HG03342 (cell line): ENCODE data around the gene RAPGEF6.
A peak's percentile ranks its signal among the peaks of the same experiment; 100 is the strongest.
"Not testable (repeated sequence)": the region's sequence is repeated elsewhere in the genome, so short reads cannot be mapped to it uniquely, and the experiment has no call there.

Experiments
- ATAC-seq: cut with Tn5 transposase; IDR thresholded peaks from one replicate; pipeline ENCODE4 v1.9.1; 2021; ENCODE audit warnings: mild to moderate bottlenecking, moderate library complexity; ENCODE audit not compliant: unreplicated experiment

RAPGEF6 gene

DNA sequence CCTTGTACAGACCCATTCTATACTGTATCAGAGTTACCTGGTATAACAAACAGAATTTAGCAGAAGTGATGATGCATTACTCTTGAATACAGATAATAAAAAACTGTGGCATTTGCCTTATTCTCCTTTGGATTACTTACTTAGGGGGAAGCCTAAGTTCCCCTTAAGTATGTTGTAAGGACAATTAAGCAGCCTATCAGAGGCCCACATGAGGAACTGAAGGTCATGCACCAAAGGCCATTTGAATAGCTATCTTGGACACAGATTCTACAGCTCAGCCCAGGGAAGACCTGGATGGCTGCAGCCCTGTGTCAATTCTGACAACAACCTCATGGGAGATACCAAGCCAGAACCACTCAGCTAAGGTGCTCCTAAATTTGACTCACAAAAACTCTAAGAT lies 125.2 kb downstream of the RAPGEF6 start:
- no peak for ATAC-seq

DNA sequence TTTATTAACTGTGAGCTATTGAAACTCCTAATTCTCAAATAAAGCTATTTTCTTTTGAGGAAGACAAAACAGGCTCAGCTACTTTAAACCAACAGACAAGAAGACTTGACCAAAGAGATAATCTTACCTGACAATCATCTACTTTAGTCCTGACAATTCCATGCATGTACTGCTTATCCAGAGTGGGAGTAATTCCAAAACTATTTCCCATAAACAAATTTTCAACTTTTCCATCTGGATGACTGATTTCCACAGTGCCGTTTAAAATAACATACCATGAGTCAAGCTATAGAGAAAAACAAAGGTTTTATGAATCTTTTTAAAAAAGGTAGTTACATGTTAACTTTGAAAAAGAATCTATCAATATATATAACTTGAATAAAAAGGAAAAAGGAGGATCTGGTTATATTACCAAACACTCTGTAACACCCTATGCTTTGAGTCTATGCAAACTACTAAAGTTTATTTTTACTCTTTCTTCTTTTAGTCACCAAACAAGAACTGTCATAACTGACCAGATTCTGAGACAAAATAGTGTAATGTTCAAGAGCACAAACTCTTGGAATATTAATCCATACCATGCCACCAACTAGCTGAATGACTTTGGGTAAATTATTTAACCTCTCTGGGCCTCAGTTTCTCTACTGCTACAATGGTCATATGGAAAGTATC lies 129.7 kb downstream of the RAPGEF6 start:
- no peak for ATAC-seq

DNA sequence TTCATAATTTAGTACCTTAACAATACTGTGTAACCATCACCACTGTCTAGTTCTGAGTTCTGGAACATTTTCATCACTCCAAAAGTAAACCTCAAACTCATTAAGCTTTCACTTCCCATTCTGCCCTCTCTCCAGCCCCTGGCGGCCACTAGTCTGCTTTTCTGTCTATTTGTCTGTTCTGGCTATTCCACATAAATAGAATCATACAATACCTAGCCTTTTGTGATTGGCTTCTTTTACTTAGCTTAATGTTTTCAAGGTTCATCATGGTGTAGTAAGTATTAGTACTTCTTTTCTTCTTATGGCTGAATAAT lies 138.7 kb downstream of the RAPGEF6 start:
- ATAC-seq: peak; percentile 95

DNA sequence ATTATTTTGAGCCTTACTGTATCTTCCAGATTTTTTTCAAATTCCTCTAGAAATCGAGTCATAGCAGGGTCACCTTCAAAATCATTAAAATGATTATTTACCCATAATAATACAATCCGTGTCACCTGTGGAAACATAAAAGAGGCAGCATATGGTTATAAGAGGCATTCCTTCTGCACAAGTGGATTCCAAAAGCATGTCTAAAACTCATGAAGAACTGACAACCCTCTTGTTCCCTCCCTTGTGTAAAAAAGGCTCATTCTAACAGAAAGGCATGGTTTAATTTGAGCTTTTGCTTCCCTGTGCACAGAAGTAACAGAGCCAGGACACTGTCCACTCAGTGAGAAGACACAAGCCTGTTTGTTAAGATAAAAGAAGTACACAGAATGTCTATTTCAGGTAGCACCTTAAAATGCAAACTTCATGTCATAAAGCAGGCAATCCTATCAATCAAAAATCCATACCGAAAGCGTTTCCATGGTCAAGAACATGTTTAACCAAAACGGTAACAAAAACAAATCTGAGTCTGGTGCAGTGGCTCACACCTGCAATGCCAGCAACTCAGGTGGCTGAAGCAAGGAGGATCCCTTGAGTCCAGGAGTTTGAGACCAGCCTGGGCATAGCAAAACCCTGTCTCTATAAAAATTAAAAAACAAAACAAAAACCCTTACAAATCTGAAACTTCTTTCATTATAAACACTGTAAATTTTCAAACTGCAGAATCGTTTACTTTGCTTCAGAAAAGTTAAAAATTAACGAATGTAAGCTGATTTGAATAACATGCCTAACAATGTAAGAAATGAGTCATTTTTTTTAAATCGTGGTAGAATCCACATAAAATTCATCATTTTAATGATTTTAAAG lies 139.3 kb downstream of the RAPGEF6 start:
- peak; percentile 36 for ATAC-seq

DNA sequence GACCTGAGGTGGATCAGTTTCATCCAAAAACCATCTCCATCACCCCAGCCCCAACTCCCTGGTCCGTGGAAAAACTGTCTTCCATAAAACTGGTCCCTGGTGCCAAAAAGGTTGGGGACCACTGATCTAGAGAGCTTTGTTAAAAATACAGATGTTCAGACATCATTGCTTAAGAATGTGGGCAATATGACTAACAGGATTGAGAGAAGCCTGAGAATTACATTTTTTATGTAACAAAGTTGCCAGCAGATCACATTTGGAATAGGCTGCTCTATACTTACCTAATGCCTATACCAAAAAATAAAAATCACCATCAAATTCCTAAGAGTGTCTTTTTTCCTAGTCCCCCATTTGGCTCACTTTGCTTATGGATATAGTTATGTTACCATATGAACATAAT lies 143.3 kb downstream of the RAPGEF6 start:
- no peak for ATAC-seq

DNA sequence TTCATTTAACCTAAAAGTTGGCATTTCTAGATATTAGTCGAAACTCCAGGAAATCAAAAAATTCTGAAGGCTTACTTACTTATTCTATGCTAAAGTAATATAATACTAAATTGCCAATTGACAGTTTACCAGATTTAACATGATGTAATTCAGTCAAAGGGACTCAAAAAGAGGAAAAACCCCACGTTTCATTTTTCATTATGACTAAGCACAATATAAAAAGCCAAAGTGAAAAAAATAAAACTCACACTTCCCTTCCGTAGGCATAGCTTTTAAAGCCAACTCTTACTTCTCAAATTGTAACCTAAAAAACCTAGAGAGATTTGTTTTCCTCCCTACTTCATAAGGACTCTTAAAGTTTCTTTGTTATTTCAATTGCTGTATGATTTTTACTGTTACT lies 146.6 kb downstream of the RAPGEF6 start:
- peak; percentile 84 for ATAC-seq

DNA sequence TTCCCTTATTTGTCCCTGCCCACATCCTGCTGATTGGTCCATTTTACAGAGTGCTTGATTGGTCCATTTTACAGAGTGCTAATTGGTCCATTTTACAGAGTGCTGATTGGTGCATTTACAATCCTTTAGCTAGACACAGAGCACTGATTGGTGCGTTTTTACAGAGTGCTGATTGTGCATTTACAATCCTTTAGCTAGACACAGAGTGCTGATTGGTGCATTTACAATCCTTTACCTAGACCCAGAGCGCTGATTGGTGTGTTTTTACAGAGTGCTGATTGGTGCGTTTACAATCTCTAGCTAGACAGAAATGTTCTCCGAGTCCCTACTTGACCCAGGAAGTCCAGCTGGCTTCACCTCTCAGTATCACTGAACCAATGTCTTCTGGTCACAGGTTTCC lies 147.7 kb downstream of the RAPGEF6 start:
- not testable (repeated sequence) for ATAC-seq

DNA sequence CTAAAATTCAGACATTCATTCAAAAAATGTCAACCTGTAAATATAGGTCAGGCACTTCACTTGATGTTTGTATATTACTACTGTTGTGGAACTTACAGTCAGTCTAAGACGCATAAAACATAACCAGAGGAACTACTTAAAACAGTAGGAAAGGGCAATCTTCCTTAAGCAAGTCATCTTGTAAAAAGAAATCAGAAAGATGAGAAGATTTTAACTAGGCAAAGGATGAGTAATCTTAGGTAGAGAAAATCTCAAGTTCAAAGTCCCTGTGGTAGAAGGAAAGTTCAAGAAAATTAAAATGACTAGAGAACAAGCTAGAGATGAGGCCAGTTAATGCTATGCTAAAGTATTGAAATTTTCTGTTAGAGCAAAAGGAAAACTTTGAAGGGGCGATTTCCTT lies 152.4 kb downstream of the RAPGEF6 start:
- no peak for ATAC-seq

DNA sequence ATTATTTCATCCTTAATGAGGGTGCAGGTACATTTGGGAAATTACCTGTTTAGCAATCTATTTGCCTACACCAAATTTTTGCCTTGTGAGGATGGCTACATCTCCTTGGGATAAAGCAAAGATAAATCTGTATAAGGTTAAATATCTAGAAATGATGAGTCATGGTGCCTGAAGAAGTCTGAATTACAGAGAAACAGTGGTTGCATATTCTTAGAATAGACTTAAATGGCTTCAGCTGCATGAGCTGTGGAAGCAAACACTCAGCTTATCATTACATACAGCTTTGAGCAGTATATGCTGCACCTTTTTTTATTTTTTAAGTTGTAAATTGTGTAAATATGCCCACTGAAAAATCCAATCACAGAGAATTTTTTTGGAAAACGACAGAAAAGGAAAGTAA lies 153.5 kb downstream of the RAPGEF6 start:
- ATAC-seq: no peak

DNA sequence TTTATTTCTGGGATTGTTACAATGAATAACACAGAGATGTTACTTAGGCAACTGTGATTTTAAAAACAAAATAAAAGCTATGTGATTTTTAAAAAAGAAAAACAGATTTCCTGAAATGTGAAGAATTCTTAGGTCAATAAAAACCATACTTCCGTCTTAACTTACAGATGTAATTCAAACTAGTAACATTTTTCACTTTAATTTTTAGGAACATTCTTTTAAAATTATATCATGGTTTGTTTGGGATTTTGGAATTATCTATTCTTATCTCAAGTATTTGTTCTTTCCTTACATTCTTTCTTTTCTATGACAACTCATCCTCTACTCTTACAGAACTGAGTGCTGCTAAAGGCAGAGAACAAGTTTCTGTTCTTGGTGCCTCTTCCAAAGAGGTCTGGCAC lies 159.5 kb downstream of the RAPGEF6 start:
- no peak for ATAC-seq

DNA sequence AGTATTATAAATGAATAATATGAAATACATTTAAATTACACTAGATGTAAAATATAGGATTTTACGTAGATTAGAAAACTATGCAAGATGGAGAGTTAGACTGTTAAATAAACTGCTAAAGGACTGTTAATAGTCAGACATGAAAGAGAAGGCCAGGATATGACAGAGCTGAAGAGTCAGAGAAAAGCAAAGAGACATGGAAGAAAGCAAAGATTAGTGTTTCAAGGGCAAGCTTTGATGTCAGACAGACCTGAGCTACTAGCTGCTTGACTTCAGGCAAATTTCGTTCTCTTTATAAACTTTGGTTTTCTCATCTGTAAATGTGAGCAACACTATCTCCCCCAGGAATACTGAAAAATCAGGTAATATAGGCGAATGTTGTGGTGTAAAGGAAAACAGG lies 161.3 kb downstream of the RAPGEF6 start:
- no peak for ATAC-seq

DNA sequence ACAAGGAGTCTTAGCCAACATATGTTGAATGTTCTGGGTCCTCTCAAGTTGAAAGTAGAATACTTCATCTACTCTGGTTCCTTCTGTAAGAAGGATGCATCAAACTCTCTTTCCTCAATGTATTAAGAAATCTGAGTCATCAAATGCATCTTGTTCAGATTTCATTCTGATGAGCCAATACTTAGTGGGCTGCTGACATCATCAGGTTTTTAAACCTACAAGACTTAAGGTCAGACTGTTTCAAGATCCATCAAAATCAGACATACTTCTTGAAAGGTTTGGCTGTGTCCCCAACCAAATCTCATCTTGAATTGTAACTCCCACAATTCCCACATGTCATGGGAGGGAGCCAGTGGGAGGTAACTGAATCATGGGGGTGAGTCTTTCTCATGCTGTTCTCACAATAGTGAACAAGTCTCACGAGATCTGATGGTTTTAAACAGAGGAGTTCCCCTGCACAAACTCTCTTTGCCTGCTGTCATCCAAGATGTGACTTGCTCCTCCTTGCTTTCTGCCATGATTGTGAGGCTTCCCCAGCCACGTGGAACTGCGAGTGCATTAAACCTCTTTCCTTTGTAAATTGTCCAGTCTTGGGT lies 168.8 kb downstream of the RAPGEF6 start:
- ATAC-seq: no peak

DNA sequence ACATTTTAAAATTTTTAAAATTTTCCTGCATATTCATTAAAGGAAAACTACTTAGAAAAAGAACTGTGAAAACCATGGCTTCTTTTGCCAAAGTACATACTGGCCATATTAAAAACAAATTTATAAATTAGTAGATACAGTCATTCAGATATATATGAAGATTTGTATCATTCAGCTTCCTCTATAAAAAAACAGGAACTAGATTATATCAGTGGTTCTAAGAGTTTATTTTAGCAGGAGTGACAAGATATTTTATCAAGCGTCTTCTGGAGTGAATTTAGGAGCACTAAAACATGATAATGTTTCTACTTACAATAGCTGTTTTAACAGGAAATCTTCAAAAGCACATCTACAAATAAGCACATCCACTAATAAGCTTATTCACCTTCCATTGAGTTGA lies 171.4 kb downstream of the RAPGEF6 start:
- ATAC-seq: no peak

DNA sequence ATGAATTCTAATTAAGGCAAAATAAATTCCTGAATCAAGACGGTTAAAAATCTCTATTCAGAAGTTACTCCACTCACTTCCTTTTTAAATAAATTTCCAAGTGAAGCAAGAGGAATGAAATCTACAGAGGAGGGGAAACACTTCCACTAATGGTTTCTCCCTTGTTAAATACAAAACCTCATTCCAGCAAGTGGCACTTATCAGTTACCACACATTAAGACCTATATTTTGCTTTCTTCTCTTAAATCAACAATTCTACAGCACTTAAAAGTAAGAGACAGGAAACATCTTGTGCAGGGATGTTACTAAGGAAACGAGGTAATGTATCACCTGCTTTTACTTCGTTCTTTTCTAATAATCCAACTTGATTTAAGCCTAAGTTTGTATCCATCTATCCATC lies 172.6 kb downstream of the RAPGEF6 start:
- ATAC-seq: no peak

DNA sequence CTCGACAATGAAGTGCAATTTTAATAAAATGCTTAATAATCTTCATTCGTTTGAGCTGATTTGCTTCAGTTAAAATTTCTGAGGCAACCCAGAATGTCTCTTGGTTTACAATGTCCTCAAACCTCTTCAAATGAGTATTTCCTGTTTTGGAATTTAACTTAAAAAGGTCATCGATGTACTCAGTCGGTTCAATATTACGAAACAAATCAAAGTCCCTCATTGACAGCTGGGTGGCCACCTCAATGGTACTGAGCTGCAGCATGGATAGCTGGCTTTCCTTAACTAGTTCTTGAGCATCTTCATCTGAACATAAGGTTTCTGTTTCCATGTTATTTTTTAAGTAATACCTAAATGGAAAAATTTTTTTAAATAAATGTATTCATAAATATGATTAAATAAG lies 173.3 kb downstream of the RAPGEF6 start:
- no peak for ATAC-seq

DNA sequence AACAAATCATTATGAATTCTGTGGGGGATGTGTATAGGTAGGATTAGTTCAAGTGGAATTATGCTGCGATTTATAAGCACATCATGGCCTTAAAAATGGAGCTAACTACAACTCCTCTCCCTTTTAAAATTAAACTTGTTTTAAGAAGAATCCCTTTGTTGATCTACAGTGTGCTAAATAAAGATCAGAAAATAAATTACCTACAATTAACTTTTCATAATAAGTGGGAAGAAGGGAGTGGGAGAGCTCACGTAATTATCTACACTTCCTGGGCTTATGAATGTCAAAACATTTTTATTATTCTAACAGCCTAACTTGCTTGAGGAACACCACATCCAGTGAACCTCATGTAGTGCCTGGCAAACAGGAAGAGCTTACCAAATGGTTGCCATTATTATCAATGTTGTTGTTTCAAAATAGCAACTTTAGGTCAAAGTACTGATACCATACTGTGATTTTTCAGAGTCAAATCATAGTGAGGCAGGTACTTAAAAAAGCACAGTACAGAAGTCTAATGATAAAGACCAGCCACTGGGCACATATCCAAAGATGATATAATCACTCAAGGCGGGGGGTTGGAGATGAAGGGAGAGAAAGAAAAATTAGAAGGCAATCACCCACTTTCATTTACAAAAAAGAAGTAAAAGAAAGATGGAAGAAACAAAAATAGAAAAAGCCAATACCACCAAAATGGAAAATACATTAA lies 174.0 kb downstream of the RAPGEF6 start:
- ATAC-seq: no peak

DNA sequence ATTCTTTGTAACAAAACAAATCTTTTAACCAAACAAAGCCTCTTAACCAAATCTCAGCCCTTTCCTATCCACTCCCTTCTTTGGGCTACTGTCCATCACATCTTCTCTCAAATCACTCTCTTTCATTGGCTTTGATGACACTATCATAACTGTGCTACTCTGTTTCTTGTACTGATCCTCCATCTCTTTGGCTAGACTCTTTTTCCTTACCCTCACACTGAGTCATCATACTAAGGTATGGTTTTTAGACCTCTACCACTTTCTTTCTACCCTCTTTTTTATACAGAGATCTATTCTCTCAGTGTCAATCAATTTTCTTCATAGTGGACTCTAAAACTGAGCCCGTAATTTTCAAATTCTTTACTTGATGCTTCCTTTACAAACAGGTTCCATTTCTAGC lies 174.9 kb downstream of the RAPGEF6 start:
- ATAC-seq: no peak

DNA sequence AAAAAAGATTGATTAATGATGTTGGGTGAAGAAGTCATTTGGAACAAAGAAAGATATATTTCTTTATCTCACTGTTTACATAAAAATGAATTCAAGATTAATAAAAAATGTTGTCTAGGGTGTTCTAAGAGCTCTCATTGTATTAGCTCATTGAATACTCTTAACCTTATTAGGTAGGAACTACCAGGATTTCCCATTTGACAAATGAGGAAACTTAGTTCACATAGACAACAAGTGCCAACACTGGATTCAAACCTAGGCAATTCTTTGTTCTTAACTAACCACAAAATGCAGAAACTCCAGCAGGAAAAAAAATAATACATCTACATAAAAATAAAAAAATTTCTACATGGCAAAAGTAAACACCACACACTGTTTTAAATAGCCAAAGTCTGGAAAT lies 175.8 kb downstream of the RAPGEF6 start:
- ATAC-seq: no peak

DNA sequence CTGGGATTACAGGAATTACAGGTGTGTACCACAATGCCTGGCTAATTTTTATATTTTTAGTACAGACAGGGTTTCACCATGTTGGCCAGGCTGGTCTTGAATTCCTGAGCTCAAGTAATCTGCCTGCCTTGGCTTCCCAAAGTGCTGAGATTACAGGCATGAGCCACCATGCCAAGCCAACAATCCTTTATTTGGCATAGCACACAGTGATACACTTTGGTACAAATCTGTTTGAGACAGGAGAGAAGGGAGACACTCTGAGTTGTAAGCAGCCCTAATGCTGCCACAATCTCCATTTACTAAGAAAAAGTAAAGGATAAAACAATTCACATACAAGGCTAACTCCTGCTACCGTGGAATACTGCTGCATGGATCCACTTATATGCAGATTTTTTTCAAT lies 177.8 kb downstream of the RAPGEF6 start:
- ATAC-seq: no peak

DNA sequence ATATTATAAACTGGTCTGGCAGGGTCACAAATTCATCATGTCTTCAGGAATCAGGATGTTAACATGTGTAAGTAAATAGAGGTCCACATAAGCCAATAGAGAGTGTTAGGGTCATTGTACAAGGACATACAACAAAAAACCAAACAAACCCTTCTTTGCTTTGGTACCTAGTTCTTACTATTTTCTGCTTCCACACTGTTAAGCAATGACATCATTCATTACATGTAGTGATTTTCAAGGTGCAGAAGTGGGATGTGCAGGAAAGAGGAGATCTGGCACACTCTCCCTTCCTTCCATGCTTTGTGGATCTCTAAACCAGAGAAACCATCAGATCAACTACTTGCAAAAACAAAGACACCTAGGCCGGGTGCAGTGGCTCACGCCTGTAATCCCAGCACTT lies 184.1 kb downstream of the RAPGEF6 start:
- no peak for ATAC-seq

DNA sequence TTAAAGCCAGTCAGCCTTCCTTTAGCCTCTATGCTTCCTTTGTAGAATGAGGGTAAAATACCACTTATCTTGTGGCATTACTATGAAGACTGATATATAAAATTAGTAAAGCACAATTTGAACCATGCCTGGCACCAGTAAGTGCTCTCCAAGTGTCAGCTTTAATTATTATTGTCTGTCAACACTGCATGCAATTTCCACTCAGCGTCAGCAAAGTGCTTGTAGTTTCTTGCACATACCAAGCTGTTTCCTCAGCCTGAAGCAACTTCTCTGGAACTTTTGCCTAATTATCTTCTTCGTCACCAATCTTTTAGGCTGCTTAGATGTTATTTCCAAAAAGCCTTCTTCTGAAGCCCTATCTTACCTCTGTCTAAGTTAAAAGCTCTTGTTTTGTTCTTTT lies 193.8 kb downstream of the RAPGEF6 start:
- no peak for ATAC-seq

DNA sequence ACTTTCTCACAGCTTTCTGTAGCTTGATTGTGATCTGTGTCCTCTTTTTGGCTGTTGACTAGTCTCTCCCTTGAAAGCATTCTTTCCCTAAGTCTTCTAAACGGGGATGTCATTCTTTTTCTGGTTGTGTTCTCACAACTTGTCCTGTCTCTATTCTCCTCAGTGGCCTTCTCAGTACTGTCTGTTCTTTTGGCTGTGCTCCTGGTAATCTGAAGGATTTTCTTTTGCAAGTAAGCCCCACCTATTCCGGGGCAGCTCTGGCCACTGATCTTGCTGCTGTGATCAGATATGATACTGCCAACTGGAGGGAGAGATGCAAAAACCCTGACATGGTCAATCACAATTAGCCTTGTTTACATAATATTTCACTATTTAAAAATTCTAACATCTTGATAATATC lies 198.9 kb downstream of the RAPGEF6 start:
- ATAC-seq: no peak
